GM12891 (cell line): Measurements from ENCODE around the gene RNASE2.

Source experiments
- PAX5 ChIP-seq: IDR thresholded peaks from 2 replicates; pipeline ENCODE4 v1.6.1; 2011; ENCODE audit warnings: low read length, moderate library complexity, mild to moderate bottlenecking; ENCODE audit not compliant: insufficient read depth, severe bottlenecking
- POLR2A ChIP-seq: IDR thresholded peaks from 2 replicates; pipeline ENCODE4 v1.6.1; 2011; ENCODE audit warnings: low read depth, low read length, control low read depth
- POLR2AphosphoS5 ChIP-seq: IDR thresholded peaks from 2 replicates; pipeline ENCODE4 v1.6.1; 2011; ENCODE audit warnings: low read depth, low read length, control low read depth
- POU2F2 ChIP-seq: IDR thresholded peaks from 2 replicates; pipeline ENCODE4 v1.6.1; 2011; ENCODE audit warnings: low read depth, mild to moderate bottlenecking, control low read depth, low read length, moderate library complexity
- SPI1 ChIP-seq: IDR thresholded peaks from 2 replicates; pipeline ENCODE4 v1.6.1; 2011; ENCODE audit warnings: low read depth, low read length, control low read depth
- TAF1 ChIP-seq: IDR thresholded peaks from 2 replicates; pipeline ENCODE4 v1.6.1; 2011; ENCODE audit warnings: low read depth, low read length, control low read depth

GRCh38 chr14:20934148-20934762 lies 21.0 kb upstream of the RNASE2 start:
- TF ChIP-seq POLR2AphosphoS5 (no peak), POLR2A (no peak), TAF1 (no peak), SPI1 (no peak), POU2F2 (no peak), PAX5 (no peak)
